ENCODE measurements around the gene HOXC9.

HOXC9 gene

DNA sequence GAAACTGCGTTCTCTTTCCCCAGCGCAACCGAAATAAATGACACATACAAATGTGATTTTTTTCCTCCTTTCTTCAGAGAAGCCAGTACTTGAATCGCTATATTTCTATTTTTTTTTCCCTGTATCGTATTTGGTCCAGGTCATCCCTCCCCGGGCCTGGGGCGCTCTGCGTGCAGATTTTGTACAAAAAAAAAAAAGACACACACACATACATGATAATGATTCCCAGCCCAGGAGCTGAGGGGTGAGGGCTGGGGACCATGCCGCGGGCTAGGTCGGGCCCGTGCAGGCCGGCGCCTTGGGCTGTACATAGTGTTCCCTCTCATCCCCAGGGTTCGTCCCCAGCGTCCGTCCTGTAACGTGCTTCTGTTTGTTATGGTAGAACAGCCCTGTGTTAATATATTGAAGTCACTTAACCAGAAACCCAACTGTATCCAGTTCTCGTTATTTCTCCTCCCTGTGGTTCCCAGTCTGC is 3.0 kb downstream of the HOXC9 start:
- no peak for DNase-seq

DNA sequence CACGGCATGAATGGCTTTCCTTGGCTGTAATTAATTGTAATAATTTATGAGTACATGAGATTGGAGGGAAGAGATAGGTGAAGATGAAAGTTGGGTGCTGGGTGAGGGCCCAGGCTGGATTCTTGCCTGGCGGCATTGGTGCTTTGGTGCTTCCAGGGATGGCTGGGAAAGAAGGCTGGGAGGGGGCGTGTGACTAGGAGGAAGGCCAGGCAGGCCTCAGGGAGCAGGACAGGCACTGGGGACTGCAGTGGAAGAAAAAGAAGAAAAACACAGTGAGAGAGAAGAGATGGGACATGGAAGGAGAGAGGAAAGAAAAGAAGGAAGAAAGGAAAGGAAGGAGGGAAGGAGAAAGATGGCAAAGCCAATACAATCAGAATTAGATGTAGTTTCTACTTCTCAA is 3.7 kb downstream of the HOXC9 start:
- no peak for DNase-seq

DNA sequence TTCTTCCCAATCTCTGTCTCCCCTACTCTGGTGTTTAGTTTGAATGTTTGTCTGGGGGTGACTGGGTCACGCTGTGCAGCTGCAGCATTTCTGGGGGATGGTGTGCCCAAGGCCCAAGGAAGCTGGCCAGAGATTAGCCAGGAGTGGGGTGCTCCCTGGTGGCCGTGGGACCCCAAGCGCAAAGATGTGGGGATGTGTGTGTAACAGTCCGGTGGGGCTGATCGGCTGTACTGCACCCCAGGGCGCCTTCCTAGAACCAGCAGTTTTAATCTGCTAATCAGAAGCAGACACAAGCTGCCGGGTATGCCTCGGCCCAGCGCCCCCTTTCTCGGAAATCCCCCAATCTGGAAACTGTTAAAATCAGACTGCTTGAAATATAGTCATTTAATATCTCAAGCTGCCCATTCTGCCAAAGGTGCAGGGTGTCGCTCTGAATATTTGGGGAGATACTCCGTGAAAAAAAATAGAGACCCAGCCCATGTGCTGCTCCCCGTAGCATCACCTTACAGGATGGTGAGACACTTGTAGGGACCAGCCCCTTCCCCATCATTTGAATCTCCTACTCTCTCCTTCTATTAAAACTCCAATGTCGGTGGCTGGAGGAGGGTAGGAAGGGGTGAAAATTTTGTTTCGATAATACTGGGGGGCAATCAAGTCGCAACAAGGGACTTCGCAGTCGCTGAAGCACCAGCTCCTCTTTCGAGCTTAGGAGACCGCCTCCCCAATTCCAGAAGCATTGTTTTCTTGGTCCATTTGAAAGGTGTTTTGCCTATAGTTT is 4.3 kb downstream of the HOXC9 start:
- DNase-seq: no peak

GRCh38 chr12:54004841-54005530 is 5.0 kb downstream of the HOXC9 start:
- no peak for DNase-seq

GRCh38 chr12:54005531-54005852 is 5.5 kb downstream of the HOXC9 start:
- no peak for DNase-seq

DNA sequence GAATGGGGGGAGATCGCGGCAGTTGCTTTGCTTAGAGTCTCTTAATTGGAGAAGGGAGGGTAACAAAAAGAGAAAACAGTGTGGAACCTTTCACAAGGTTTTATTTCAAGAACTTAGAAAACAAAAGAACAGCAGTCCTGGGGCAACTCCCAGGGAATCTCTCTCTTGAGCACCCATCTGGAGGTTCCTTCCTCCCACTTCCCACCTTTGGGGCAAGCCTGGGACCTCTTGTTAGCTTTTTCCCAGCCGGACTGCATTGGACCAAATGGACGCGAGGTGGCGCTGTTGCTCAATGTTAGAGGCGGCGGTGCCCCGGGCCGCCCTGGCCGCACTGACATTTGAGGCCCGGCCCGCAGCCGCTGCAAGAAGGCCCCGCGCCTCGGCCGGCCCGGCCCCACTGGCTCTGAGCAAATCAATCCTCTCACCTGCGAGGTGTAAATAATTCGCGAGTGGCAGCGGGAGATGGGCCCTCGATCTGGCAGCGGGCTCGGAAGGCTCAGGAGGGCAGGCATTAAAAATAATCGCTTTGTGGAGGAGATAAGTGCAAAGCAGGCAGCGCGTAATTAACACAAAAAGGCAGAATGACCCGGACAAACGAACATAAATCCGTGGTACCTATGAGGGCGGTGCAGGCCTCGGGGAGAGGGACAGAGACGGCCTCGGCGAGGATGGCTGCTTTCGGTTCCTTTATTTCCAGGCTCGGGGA is 6.0 kb downstream of the HOXC9 start:
- peak; percentile 63 to 75 for DNase-seq

DNA sequence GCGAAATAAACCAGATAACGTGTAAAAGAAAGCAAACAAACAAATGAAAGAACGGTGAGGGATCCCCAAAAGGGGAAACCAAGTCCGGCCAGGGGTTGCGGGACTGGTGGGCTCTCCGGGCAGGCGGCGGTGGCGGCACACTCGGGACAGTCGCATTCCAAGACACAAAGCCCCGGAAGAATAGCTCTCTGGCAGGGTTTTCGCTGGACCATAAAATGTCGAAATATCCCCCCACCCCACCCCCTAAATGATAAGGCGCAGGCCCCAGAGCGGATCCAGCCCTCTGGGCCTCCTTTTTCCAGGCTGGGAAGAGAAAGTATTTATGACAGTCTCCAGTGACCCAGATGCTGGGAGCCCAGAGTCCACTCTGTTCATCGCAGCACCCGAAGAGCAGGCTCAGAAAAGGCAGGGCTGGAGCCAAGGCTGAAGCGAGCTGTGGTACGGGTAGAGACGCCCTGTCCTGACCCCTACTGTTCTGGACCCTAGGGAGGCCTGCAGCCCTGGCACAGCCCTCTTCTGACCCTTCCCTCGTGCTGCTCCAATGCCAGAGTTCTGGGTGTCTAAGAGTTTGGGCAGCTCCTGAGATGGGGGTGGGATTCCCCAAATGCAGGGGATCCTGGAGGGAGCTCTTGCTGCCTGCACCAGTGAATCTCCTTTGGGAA is 6.7 kb downstream of the HOXC9 start:
- no peak for DNase-seq

- DNase-seq: no peak
Measured at GRCh38 chr12:54007538-54008259, 7.7 kb downstream of the HOXC9 start.

DNA sequence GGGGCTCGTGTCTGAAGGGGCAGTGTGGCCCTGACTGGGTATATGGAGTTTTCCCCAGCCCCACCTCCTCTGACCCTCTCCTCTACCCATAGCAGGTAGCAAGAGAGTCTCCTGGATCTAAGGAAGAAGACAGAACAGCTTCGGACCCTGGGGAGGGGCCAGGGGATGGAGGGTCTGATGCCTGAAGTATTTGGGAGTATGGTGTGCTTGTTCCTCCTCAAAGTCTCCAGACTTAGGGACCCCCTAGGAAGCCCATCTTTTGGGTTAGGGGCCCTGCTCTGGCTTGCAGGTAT is 8.2 kb downstream of the HOXC9 start:
- no peak for DNase-seq

DNA sequence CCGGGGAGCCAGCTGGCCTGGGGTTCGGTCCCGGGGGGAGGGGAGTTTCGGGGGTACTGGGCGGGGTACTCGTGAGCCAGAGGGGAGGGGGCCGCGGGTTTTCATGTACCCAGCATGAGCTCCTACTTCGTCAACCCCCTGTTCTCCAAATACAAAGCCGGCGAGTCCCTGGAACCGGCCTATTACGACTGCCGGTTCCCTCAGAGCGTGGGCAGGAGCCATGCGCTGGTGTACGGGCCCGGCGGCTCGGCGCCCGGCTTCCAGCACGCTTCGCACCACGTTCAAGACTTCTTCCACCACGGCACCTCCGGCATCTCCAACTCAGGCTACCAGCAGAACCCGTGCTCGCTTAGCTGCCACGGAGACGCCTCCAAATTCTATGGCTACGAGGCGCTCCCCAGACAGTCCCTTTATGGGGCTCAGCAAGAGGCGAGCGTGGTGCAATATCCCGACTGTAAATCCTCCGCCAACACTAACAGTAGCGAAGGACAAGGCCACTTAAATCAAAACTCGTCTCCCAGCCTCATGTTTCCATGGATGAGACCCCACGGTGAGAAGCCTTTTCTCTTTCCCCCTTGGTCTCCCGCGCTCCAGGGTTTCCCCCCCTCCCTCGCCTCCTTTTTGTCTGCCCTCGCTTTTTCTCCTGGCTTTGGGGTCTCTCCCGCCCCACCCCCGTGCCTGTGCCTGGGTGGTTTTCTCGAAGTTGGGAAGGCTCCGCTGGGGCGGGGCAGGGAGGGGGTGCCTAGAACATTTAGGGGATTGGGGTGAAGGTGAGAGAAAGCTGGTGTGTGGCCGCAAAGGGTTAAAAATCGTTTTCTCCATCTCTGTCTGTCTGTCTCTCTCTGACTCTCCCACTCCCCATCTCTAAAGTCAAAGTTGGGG is 9.5 kb downstream of the HOXC9 start:
- DNase-seq: no peak

GRCh38 chr12:54010053-54010971 is 10.4 kb downstream of the HOXC9 start:
- DNase-seq: no peak

DNA sequence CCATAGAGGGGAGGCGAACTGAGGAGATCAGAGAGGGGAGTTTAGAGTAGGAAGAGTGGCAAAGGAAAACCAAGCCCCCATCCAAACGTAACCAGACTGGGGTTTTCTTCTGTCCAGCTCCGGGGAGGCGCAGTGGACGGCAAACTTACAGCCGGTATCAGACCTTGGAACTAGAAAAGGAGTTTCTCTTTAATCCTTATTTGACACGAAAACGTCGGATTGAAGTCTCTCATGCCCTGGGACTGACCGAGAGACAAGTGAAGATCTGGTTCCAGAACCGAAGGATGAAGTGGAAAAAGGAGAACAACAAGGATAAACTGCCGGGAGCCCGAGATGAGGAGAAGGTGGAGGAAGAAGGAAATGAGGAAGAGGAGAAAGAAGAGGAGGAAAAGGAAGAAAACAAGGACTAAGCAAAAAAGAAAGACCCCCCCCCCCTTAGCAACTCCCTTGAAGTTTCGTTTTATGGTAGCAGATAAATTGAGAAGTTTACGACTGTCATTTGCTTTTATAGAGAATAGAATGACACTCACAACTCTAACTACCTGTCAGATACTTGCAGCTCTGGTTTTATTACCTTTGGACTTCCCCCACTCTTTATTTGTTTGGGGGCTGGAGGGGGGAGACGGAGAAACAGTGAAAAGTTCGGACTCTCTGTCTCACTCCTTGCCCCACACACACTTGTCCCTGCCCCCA is 11.2 kb downstream of the HOXC9 start:
- DNase-seq: no peak

DNA sequence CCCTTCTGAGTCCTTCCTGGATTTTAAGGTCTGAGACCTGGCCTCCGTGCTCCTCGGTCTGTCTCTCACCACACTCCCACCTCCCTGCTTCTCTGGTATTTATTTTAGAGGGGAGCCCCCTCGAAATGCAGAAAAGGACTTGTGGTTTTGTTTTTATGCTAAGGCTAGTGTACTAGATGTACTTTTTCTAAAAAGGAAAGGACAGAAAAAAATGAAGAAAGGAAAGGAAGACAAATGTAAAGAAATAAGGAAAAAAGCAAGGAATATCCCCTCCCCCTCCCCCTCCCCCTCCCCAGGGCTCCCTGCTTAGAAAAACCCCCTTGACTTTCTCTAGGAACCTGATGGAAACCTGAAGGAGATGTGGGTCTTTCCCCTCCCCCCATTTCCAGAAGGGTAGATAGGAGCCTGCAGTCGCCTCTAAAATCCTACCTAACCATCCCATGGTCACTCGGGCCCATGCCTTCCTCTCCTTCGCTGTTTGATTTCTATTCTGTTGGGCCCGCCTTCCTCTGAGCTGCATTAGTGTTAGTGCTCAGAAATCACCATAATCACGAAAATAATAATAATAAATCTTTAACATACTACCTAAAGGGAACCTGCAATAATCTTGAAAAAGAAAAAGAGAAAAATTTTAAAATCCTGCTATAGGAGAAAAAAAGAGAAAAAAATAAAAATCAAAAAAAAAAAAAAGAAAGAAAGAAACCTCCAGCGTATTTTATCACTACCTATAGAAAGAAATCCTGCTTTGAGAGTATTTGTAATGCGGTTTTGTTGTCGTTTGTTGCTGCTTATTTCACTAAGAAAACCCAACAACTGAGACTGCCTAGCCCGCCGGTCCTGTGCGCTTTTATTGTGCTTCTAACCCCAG is 11.9 kb downstream of the HOXC9 start:
- no peak for DNase-seq

- DNase-seq: no peak
Measured at GRCh38 chr12:54012631-54013409, 12.9 kb downstream of the HOXC9 start.

- DNase-seq: no peak
Measured at GRCh38 chr12:54014377-54015017, 14.5 kb downstream of the HOXC9 start.

GRCh38 chr12:54015018-54015931 is 15.3 kb downstream of the HOXC9 start:
- no peak for DNase-seq

DNA sequence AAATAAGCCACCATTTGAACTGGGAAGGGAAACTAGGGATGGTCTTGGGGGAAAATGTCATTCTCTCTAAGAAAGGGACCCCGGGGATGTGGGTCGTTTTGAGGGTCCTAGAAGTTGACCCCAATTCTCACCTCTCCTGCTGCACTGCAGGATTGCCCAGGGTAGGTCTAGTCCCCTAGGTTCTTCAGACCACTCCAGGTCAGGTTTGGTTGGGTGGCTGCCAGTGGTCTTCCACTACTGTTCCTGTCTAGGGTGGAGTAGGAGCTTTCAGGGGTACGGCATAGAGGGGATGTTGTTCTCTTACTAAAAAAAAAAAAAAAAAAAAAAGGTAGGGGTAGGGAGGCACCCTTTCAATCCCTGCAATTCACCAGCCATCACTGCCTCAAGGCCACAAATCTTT is 16.1 kb downstream of the HOXC9 start:
- DNase-seq: no peak

Data from AML-193 (cell line).